Activated CD8-positive, alpha-beta memory T cell treated with anti-CD3 and anti-CD28 coated beads for 4 hours (primary cell): ENCODE results near the gene THBD.
"Not testable (repeated sequence)": the region's sequence is repeated elsewhere in the genome, so short reads cannot be mapped to it uniquely, and the experiment has no call there.

Experiments
- DNase-seq, 2 donors: peaks; one replicate each; pipeline ENCODE4 v3.0.0-alpha.2; 2020; ENCODE audit warnings: low read depth in 2 of 2

The THBD gene

GRCh38 chr20:23035731-23036130, 13.7 kb downstream of the THBD start:
- no peak for DNase-seq

GRCh38 chr20:23034721-23035671, 14.5 kb downstream of the THBD start, which contains the start of gene SSTR4:
TSS of gene SSTR4 (plus strand) at chr20:23035312. CDS start at chr20:23035484, 172 bp downstream.
- DNase-seq: no peak

- no peak for DNase-seq
These were observed 15.6 kb downstream of the THBD start for GRCh38 chr20:23033918-23034317.

- no peak for DNase-seq
These were observed 16.8 kb downstream of the THBD start for GRCh38 chr20:23032750-23033078.

DNA sequence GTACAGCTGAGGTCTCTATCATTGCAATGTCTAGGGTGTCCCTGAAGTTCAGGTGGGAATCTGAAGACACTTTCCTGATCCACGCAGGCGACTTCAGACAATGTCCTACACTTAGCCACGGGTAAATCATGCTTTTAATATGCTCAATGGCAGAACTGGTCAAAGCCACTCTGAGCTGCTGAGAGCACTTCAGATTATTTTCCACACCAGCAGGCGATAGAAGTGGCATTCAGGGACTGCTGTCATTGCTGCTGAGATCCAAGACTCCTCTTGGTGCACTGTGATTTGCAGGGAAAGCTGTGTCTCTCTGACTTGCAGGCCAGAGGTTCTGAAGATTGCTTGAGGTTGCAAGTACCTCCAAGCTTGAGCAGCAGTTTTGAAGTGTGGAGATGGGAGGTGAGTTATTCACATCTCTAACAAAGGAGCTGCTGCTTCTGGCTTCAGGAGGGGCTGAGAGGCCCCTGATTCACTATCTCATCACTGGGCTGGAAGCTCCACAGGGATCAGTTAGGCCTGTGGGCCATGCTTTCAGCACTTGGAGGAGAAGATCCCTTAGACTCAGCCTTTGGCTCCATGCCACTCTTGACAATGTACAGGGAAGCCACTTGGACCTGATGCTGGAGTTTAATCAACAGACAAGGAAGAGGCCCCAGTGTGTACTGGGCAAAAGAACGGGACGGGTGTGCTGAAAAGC, 17.3 kb downstream of the THBD start:
- DNase-seq: no peak

GRCh38 chr20:23031346-23031745, 18.1 kb downstream of the THBD start:
- DNase-seq: no peak

- DNase-seq: no peak
These were observed 20.1 kb downstream of the THBD start for GRCh38 chr20:23029324-23029723.

GRCh38 chr20:23028392-23028791, 21.1 kb downstream of the THBD start:
- DNase-seq: no peak

- no peak for DNase-seq
These were observed 21.8 kb downstream of the THBD start for GRCh38 chr20:23027721-23028120.

DNA sequence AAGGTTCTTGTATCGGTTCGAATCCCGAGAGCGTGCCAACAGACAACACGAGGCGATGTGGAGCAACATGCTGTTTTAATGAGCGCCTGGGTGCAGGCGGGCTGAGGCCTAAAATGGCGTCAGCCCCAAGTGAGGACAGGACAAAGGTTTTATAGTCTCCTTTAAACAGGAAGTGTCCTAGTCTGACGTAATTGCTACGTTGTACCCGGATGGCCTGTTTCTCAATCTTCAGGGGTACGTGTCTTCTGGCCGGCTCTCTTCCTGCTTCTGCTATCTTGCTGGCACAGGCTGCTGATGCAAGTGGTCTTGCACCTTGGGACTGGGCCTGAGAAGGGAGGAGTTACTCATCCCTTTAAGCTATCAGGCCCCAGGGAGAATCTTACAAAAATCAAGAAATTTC, 24.0 kb downstream of the THBD start:
- DNase-seq: not testable (repeated sequence)

GRCh38 chr20:23024701-23025100, 24.8 kb downstream of the THBD start:
- DNase-seq: no peak

DNA sequence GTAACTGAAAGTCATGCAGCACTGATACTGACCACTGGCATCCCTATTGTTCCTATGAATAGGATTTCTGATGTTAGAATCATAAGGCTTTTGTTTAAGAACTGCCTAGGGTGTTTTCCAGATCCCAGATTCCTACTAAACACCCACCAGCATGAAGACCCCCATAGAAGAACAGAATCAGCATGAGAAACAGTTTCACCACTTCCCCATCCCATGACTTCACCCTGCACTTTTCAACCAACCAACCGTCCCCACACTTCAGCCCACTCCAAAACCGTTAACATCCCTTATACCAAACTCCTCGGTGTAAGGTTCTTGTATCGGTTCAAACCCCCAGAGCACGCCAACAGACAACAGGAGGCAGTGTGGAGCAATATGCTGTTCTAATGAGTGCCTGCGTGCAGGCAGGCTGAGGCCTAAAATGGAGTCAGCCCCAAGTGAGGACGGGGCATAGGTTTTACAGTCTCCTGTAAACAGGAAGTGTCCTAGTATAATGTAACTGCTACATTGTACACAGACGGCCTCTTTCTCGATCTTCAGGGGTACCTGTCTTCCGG, 25.8 kb downstream of the THBD start:
- no peak for DNase-seq

DNA sequence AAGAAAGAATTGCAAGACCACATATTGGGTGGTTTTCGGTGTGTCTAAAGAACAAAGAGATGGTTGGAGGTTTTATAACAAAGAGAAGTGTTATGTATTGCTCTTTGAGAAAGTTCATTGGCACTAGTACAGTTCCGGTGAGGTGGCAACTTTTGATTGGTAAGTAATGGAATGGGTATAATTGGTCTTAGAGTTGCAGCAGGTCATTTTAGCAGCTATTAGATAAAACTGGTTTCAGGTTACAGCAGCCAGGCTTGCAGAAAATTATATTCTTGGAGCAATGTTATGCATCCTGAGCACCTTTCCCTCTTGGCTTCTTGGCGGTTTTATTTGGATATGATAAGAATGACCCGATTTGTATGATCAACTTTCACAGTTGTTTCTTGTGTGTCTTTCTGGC, 26.6 kb downstream of the THBD start:
- no peak for DNase-seq

DNA sequence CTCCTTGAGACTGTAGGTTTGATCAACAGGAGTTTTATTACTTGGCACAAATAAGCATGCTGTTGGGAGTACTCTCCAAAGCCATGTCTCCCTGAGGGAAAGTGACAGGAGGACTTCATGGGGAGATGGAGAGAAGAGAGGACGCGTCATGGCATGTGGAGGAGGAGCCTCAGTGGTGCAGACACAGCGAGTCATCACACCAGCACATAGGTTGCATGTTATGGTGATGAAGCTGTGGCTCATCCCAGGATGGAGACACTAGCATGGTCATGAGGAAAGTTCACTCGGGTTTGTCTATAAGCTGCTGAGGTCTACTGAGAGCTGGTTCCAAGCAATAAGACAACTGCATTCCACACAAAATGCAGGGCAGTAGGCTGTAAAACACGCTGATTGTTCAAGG, 27.5 kb downstream of the THBD start:
- DNase-seq: no peak

GRCh38 chr20:23021541-23021940, 27.9 kb downstream of the THBD start:
- no peak for DNase-seq

GRCh38 chr20:23020230-23021018, 29.0 kb downstream of the THBD start:
- DNase-seq: no peak

DNA sequence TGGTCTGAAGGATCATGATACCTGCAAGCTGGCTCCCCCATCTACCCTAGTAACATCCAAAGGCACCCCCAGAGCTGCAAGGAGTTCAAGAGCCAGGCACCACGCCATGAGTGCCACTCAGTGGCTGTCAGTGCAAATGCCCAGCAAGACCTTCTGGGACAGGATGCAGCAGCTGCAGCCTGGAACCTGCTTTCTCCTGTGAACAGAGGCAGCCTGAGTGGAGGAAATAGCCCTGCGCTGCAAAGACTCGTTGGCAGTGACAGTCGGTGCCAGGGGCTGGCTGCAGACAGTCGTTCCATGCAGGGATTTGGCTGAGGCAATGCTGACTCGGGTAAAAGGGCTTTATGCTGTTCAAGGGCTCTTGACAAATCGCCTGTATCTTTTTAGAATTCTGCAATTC, 30.1 kb downstream of the THBD start:
- no peak for DNase-seq

DNA sequence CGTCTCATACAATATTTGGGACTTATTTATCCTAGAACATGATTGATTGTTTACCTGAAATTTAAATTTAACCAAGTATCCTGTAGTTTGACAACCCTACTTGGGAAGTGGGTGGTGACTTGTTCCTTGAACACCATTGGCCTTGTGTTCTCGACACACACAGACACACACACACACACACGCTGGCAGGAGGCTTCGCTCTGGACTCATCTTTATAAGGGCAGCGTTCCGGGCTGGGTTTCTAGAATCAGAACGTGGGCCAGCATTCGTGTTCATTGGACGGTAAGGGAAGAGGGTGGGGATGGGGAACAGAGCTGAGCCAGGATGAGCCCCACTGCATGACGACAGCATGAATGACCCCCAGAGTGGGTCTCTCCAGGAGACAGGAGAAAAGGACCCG, 30.5 kb downstream of the THBD start:
- DNase-seq: no peak

DNA sequence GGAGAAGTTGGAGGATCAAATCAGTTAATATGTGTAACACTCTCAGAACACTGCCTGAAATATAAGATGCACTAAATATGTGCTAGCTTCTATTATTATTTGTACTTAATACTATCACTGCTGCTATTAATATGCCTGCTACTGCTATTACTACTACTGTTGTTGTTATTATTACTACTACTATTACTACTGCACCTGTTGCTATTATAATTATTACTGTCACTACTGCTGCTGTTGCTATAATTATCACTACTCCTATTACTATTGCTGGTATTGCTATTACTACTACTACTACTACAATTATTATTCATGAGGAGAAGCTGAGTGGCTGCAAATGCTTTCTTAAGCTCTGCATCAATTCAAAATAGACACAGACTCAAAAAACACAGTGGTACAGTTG, 31.0 kb downstream of the THBD start:
- no peak for DNase-seq

GRCh38 chr20:23017516-23017915, 32.0 kb downstream of the THBD start:
- no peak for DNase-seq

DNA sequence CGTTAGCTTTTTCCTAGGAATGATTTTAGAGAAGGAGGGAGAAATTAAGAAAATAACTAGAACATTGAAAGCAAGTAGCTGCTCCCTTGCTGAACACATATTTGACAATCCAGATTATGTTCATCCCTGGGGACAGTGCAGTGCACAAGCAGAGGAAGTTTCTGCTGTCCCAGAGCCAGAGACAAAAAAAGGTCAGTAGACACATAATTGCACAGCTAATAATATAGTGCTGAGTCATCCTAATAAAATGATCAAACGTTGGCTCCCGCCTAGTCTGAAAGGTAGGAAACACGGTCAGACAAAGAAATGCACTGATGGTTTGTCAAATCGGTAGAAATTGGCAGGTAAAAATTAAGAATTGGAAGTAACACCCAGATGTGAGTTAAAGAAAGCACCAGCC, 36.0 kb downstream of the THBD start:
- DNase-seq: no peak
